Measurements from ENCODE around the gene SLC5A1. TPM values are rescaled to one million over a fixed set of nuclear protein-coding genes. Genes with fewer than 3 reads are reported as not detected.

The SLC5A1 gene
- total and polyA plus RNA-seq, 9 of the 15 experiments (the other 6 are each of a cell fraction or from before 2014, with no cell fraction given), result not detected

DNA sequence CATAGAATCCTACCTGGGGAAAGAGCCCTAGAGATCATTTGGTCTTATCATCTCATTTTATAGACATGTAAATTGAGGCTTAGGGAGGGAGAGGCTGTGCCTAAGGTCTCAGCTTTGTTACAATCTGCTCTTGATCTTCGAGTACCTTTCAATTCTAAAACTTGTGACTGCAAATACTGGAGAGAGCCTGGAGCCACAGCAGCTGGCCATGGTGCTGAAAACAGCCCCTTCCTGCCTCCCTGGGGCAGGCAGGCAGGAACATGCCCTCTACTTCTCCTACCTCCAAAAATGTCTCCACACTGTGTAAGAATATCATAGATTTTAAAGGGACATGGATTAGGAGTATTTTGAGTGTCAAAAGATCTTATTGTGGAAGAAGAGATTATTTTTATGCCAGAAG lies 63.9 kb downstream of the SLC5A1 start:
- CTCF ChIA-PET (ENCODE audit: low intra/inter-chr PET ratio), result no interaction called here
- H3K4me2 ChIP-seq (ENCODE audit: insufficient read depth, low read length), result no peak overlapping the region
- ATAC-seq, result no peak
- no TSS peak for BruUV-seq (replicated peaks)
- POLR2A ChIA-PET, result interaction anchor here (0.6 kb wide), 1 partner anchor 640 kb away, joined by 3 read pairs; no protein-coding TSS in a partner anchor
- no peak overlapping the region for H3K9ac ChIP-seq (ENCODE audit: insufficient read depth in 1 of 2, low read depth in 2 of 2, low read length in 2 of 2)
- no peak overlapping the region for H3K4me3 ChIP-seq
- H3K79me2 ChIP-seq (ENCODE audit: control insufficient read depth, insufficient read depth, low read length), result no peaks in the 10 kb centered on the region
- no peaks in the 10 kb centered on the region for H3K9me1 ChIP-seq (ENCODE audit: control insufficient read depth, insufficient read depth, low read length)
- H3K27ac ChIP-seq (ENCODE audit: extremely low read depth, low read depth, low read length), result no peak overlapping the region
- no peaks in the 10 kb centered on the region for H3K9me3 ChIP-seq (replicated peaks; ENCODE audit: control insufficient read depth, insufficient read depth, low read depth, low read length)
- H3K27me3 ChIP-seq (ENCODE audit: control insufficient read depth in 2 of 2, insufficient read depth in 2 of 2, low read length in 2 of 2), result no peaks in the 10 kb centered on the region
- DNase-seq (ENCODE audit: extremely low read depth in 1 of 4, low spot score in 3 of 4), result peak in 1 of 4 experiments; percentile 14
- H3K4me1 ChIP-seq (replicated peaks in 1 of 2; ENCODE audit: control insufficient read depth in 2 of 2, insufficient read depth in 2 of 2, low read length in 2 of 2), result no peaks in the 10 kb centered on the region
- intact Hi-C loops (cut with micrococcal nuclease) (no loop called here), in situ Hi-C loops (cut with MboI) (no loop called here)
- H2AFZ ChIP-seq (ENCODE audit: low read depth, low read length), result no peak overlapping the region
- H4K20me1 ChIP-seq (replicated peaks; ENCODE audit: control insufficient read depth, insufficient read depth, low read length), result no peaks in the 10 kb centered on the region
- 0% methylated on average over 1 of the region's 1 CpG for WGBS (ENCODE audit: insufficient coverage, low coverage, missing lambda C conversion rate)
- no peak for FAIRE-seq
- H3K36me3 ChIP-seq (ENCODE audit: control insufficient read depth, insufficient read depth, low read length), result no peaks in the 10 kb centered on the region
- TF ChIP-seq, protein P1, sequence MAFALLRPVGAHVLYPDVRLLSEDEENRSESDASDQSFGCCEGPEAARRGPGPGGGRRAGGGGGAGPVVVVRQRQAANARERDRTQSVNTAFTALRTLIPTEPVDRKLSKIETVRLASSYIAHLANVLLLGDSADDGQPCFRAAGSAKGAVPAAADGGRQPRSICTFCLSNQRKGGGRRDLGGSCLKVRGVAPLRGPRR (CRISPR knock-in tag; IDR thresholded peaks at IDR 0.05), result no peak
- TF ChIP-seq NFYB (IDR thresholded peaks at IDR 0.05; ENCODE audit: extremely low read depth, insufficient read length) (no peak), TRIM24 (IDR thresholded peaks at IDR 0.05) (no peak), CHCHD3 (CRISPR knock-in tag; IDR thresholded peaks at IDR 0.05) (no peak), MIER1 (IDR thresholded peaks at IDR 0.05; ENCODE audit: low read depth) (0 out of 2 replicates have a peak, but pooled peaks have one; percentile 69), NFXL1 (CRISPR knock-in tag; IDR thresholded peaks at IDR 0.05) (no peak), ETV5 (CRISPR knock-in tag; IDR thresholded peaks at IDR 0.05; ENCODE audit: low read depth) (no peak), KLF6 (CRISPR knock-in tag; IDR thresholded peaks at IDR 0.05; ENCODE audit: borderline replicate concordance) (no peak), SRF (CRISPR knock-in tag; IDR thresholded peaks at IDR 0.05) (peak in 1 of 2 experiments; percentile 61; a peak in 1 of 4 replicates), NELFE (IDR thresholded peaks at IDR 0.05; ENCODE audit: insufficient read depth, insufficient read length) (no peak)
- TF ChIP-seq, protein P2, sequence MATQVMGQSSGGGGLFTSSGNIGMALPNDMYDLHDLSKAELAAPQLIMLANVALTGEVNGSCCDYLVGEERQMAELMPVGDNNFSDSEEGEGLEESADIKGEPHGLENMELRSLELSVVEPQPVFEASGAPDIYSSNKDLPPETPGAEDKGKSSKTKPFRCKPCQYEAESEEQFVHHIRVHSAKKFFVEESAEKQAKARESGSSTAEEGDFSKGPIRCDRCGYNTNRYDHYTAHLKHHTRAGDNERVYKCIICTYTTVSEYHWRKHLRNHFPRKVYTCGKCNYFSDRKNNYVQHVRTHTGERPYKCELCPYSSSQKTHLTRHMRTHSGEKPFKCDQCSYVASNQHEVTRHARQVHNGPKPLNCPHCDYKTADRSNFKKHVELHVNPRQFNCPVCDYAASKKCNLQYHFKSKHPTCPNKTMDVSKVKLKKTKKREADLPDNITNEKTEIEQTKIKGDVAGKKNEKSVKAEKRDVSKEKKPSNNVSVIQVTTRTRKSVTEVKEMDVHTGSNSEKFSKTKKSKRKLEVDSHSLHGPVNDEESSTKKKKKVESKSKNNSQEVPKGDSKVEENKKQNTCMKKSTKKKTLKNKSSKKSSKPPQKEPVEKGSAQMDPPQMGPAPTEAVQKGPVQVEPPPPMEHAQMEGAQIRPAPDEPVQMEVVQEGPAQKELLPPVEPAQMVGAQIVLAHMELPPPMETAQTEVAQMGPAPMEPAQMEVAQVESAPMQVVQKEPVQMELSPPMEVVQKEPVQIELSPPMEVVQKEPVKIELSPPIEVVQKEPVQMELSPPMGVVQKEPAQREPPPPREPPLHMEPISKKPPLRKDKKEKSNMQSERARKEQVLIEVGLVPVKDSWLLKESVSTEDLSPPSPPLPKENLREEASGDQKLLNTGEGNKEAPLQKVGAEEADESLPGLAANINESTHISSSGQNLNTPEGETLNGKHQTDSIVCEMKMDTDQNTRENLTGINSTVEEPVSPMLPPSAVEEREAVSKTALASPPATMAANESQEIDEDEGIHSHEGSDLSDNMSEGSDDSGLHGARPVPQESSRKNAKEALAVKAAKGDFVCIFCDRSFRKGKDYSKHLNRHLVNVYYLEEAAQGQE (IDR thresholded peaks at IDR 0.05; ENCODE audit: borderline replicate concordance), result peak; percentile 97
- TF ChIP-seq, protein P2 (CRISPR knock-in tag; IDR thresholded peaks at IDR 0.05; ENCODE audit: low read depth), result peak; percentile 80
- TF ChIP-seq, protein P3, sequence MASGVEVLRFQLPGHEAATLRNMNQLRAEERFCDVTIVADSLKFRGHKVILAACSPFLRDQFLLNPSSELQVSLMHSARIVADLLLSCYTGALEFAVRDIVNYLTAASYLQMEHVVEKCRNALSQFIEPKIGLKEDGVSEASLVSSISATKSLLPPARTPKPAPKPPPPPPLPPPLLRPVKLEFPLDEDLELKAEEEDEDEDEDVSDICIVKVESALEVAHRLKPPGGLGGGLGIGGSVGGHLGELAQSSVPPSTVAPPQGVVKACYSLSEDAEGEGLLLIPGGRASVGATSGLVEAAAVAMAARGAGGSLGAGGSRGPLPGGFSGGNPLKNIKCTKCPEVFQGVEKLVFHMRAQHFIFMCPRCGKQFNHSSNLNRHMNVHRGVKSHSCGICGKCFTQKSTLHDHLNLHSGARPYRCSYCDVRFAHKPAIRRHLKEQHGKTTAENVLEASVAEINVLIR (CRISPR knock-in tag; IDR thresholded peaks at IDR 0.05), result no peak
- TF ChIP-seq, protein P4, sequence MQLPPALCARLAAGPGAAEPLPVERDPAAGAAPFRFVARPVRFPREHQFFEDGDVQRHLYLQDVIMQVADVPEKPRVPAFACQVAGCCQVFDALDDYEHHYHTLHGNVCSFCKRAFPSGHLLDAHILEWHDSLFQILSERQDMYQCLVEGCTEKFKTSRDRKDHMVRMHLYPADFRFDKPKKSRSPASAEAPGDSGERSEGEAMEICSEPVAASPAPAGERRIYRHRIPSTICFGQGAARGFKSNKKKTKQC (CRISPR knock-in tag; IDR thresholded peaks at IDR 0.05), result no peak

All from K562 (cell line).